Measurements from ENCODE around the gene TSC22D1.

TSC22D1 gene

GRCh38 chr13:44453069-44453468 lies 123.1 kb downstream of the TSC22D1 start:
- DNase-seq (ENCODE audit: low read depth in 2 of 2): no peak

- DNase-seq (ENCODE audit: low read depth in 2 of 2): no peak
These were observed 123.7 kb downstream of the TSC22D1 start for GRCh38 chr13:44452418-44452817.

GRCh38 chr13:44451651-44452050 lies 124.5 kb downstream of the TSC22D1 start:
- DNase-seq (ENCODE audit: low read depth in 2 of 2): no peak

GRCh38 chr13:44451126-44451525 lies 125.0 kb downstream of the TSC22D1 start:
- no peak for DNase-seq (ENCODE audit: low read depth in 2 of 2)

GRCh38 chr13:44449999-44450821 lies 125.9 kb downstream of the TSC22D1 start:
- DNase-seq (ENCODE audit: low read depth in 2 of 2): no peak

GRCh38 chr13:44448875-44449274 lies 127.3 kb downstream of the TSC22D1 start:
- no peak for DNase-seq (ENCODE audit: low read depth in 2 of 2)

GRCh38 chr13:44448373-44448772 lies 127.8 kb downstream of the TSC22D1 start:
- DNase-seq (ENCODE audit: low read depth in 2 of 2): no peak

- no peak for DNase-seq (ENCODE audit: low read depth in 2 of 2)
These were observed 128.3 kb downstream of the TSC22D1 start for GRCh38 chr13:44447783-44448321.

GRCh38 chr13:44440046-44440608 lies 136.0 kb downstream of the TSC22D1 start:
- no peak for DNase-seq (ENCODE audit: low read depth in 2 of 2)

- no peak for DNase-seq (ENCODE audit: low read depth in 2 of 2)
These were observed 136.6 kb downstream of the TSC22D1 start for GRCh38 chr13:44439452-44440024.

- no peak for DNase-seq (ENCODE audit: low read depth in 2 of 2)
These were observed 137.9 kb downstream of the TSC22D1 start for GRCh38 chr13:44438234-44438579.

- DNase-seq (ENCODE audit: low read depth in 2 of 2): no peak
These were observed 138.5 kb downstream of the TSC22D1 start for GRCh38 chr13:44437356-44438233.

- DNase-seq (ENCODE audit: low read depth in 2 of 2): peak in 1 of 2 donors; percentile 18
These were observed 139.4 kb downstream of the TSC22D1 start for GRCh38 chr13:44436589-44437337.

- DNase-seq (ENCODE audit: low read depth in 2 of 2): no peak
These were observed 140.1 kb downstream of the TSC22D1 start for GRCh38 chr13:44435919-44436510.

GRCh38 chr13:44435142-44435918 lies 140.8 kb downstream of the TSC22D1 start:
- peak; percentile 79 to 80 for DNase-seq (ENCODE audit: low read depth in 2 of 2)

- no peak for DNase-seq (ENCODE audit: low read depth in 2 of 2)
These were observed 141.4 kb downstream of the TSC22D1 start for GRCh38 chr13:44434766-44435141.

- DNase-seq (ENCODE audit: low read depth in 2 of 2): no peak
These were observed 142.0 kb downstream of the TSC22D1 start for GRCh38 chr13:44433863-44434765.

GRCh38 chr13:44432650-44433049 lies 143.5 kb downstream of the TSC22D1 start:
- no peak for DNase-seq (ENCODE audit: low read depth in 2 of 2)

- DNase-seq (ENCODE audit: low read depth in 2 of 2): no peak
These were observed 145.0 kb downstream of the TSC22D1 start for GRCh38 chr13:44431150-44431549.
